Endothelial cell of umbilical vein (primary cell): ENCODE measurements around the gene GNAO1. TPM values are rescaled to one million over a fixed set of nuclear protein-coding genes. Genes with fewer than 3 reads are reported as not detected.

Experiments used
- BruUV-seq: library from RNA; stranded (reverse); fragments of 400-500 nt; replicated peaks from 2 replicates; lab custom pipeline; 2021; lab: Mats Ljungman, UMichigan
- CTCF ChIA-PET: fragments of 300-600, 350-600 bp; sonication (Branson Sonifier 250); formaldehyde crosslinking; loops from one replicate; lab custom pipeline; 2021; ENCODE audit warnings: antibody characterized with exemption, inconsistent platforms; lab: Charles Lee
- POLR2A ChIA-PET: fragments of 300-600, 350-600 bp; sonication (Branson Sonifier 250); formaldehyde crosslinking; loops from one replicate; lab custom pipeline; 2021; ENCODE audit warnings: antibody characterized with exemption, inconsistent platforms; lab: Charles Lee
- DNase-seq: peaks from one replicate; pipeline ENCODE4 v3.0.0-alpha.2; 2011; ENCODE audit warnings: low read depth, low spot score
- FAIRE-seq: peaks from 2 replicates; lab custom pipeline; 2011; peaks lifted over from hg19 to GRCh38; lab: Jason Lieb, UNC
- H2AFZ ChIP-seq: 2 replicates; pipeline ENCODE4 v1.6.0; 2012; ENCODE audit warnings: low read depth, low read length, control low read depth, inconsistent platforms
- H3K27ac ChIP-seq: 2 replicates; pipeline ENCODE4 v1.5.1; 2011; ENCODE audit warnings: low read depth, mild to moderate bottlenecking, control low read depth, low read length, moderate library complexity; ENCODE audit not compliant: insufficient read depth
- H3K27me3 ChIP-seq, 2 experiments: 2 replicates each; pipeline versions ENCODE4 v1.6.0 to v1.6.1; 2011; ENCODE audit warnings: low read length in 2 of 2, mixed read lengths in 1 of 2; ENCODE audit not compliant: control insufficient read depth in 2 of 2, insufficient read depth in 2 of 2
- H3K36me3 ChIP-seq, 2 experiments: 2 replicates in 1 of 2; 3 replicates in 1 of 2; pipeline ENCODE4 v1.5.1; 2011; ENCODE audit warnings: low read length in 2 of 2, mild to moderate bottlenecking in 1 of 2, moderate library complexity in 1 of 2; ENCODE audit not compliant: control insufficient read depth in 2 of 2, insufficient read depth in 2 of 2; ENCODE audit errors: extremely low read depth in 1 of 2
- H3K4me1 ChIP-seq: 3 replicates; pipeline ENCODE4 v1.5.1; 2011; ENCODE audit warnings: mild to moderate bottlenecking, low read length; ENCODE audit not compliant: control insufficient read depth, insufficient read depth; ENCODE audit errors: extremely low read depth
- H3K4me2 ChIP-seq: 2 replicates; pipeline ENCODE4 v1.6.1; 2011; ENCODE audit warnings: low read length, control low read depth, mixed read lengths; ENCODE audit not compliant: insufficient read depth
- H3K4me3 ChIP-seq, 3 experiments: fragments of 200-600 bp in 1 of 3; sonication (generic), shearing (Covaris generic) in 1 of 3; replicated peaks in 1 of 3; 2 replicates each; pipeline ENCODE4 v1.5.1; 2011 to 2016; ENCODE audit warnings: control low read depth in 3 of 3, low read length in 3 of 3, mild to moderate bottlenecking in 2 of 3, inconsistent platforms in 1 of 3, low read depth in 1 of 3, moderate library complexity in 1 of 3; ENCODE audit not compliant: insufficient read depth in 1 of 3
- H3K79me2 ChIP-seq: 2 replicates; pipeline ENCODE4 v1.6.0; 2012; ENCODE audit warnings: low read length, inconsistent platforms; ENCODE audit not compliant: control insufficient read depth, insufficient read depth
- H3K9ac ChIP-seq: replicated peaks from 2 replicates; pipeline ENCODE3; 2011; ENCODE audit warnings: low read length, control low read depth; ENCODE audit not compliant: insufficient read depth; ENCODE audit errors: extremely low read depth
- H3K9me1 ChIP-seq: replicated peaks from 3 replicates; pipeline ENCODE4 v1.6.0; 2011; ENCODE audit warnings: mild to moderate bottlenecking, low read length; ENCODE audit not compliant: control insufficient read depth, insufficient read depth; ENCODE audit errors: extremely low read depth
- H3K9me3 ChIP-seq: replicated peaks from 2 replicates; pipeline ENCODE4 v1.5.1; 2012; ENCODE audit warnings: low read length, inconsistent platforms; ENCODE audit not compliant: control insufficient read depth, insufficient read depth
- H4K20me1 ChIP-seq: replicated peaks from 2 replicates; pipeline ENCODE3; 2011; ENCODE audit warnings: mild to moderate bottlenecking, low read length; ENCODE audit not compliant: control insufficient read depth, insufficient read depth; ENCODE audit errors: extremely low read depth
- EZH2 ChIP-seq: IDR thresholded peaks from 2 replicates; pipeline ENCODE4 v1.6.1; 2012; ENCODE audit warnings: borderline replicate concordance, low read depth, mild to moderate bottlenecking, moderate library complexity, low read length, inconsistent platforms; ENCODE audit not compliant: severe bottlenecking
- FOS ChIP-seq: IDR thresholded peaks from 2 replicates; pipeline ENCODE4 v1.6.1; 2011; ENCODE audit warnings: mild to moderate bottlenecking, low read length, moderate library complexity, borderline replicate concordance; ENCODE audit not compliant: insufficient read depth
- GATA2 ChIP-seq: IDR thresholded peaks from 2 replicates; pipeline ENCODE4 v1.7.0; 2011; ENCODE audit warnings: low read depth, mild to moderate bottlenecking, moderate library complexity, mixed read lengths, low read length; ENCODE audit not compliant: insufficient read length, insufficient read depth
- JUN ChIP-seq: IDR thresholded peaks from 2 replicates; pipeline ENCODE4 v1.6.1; 2011; ENCODE audit warnings: borderline replicate concordance, low read depth; ENCODE audit not compliant: insufficient read length, insufficient read depth
- MAX ChIP-seq: IDR thresholded peaks from 2 replicates; pipeline ENCODE4 v1.6.1; 2011; ENCODE audit not compliant: insufficient read depth, insufficient read length
- MYC ChIP-seq: IDR thresholded peaks from one replicate; pipeline ENCODE4 v1.6.1; 2011; ENCODE audit warnings: mild to moderate bottlenecking, low read depth, low read length
- POLR2A ChIP-seq: IDR thresholded peaks from 2 replicates; pipeline ENCODE4 v1.6.1; 2012; ENCODE audit warnings: low read depth, mild to moderate bottlenecking, control low read depth, low read length
- POLR2AphosphoS5 ChIP-seq: IDR thresholded peaks from 2 replicates; pipeline ENCODE4 v1.6.1; 2012; ENCODE audit warnings: low read depth, mild to moderate bottlenecking, control low read depth, low read length, moderate library complexity; ENCODE audit not compliant: insufficient read depth
- dilution Hi-C: fragments of 300-500 bp; cut with MboI; formaldehyde crosslinking; loops from one replicate; pipeline ENCODE4 v1.15.0; 2019; ENCODE audit warnings: low sequenced_read_pairs; ENCODE audit not compliant: extremely low pct_ligation_motif_present
- intact Hi-C: fragments of 100-400 bp; cut with micrococcal nuclease; formaldehyde crosslinking; loops from one replicate; pipeline ENCODE4 v1.10.0; 2022
- polyA plus RNA-seq, 4 experiments: library from polyadenylated mRNA; depleted of rRNA in 3 of 4; stranded (reverse) in 3 of 4; unstranded in 1 of 4; fragments of >200 nt; gene quantifications; 2 replicates each; pipeline versions ENCODE4 v1.2.1 to v1.2.3, GENCODE V29; 2011 to 2012; ENCODE audit warnings: missing spikeins in 1 of 4
- total RNA-seq: library from RNA; stranded (reverse); gene quantifications from 2 replicates; pipeline ENCODE4 v1.2.3, GENCODE V29; 2021
- TF ChIP-seq, protein P1 (sequence below), 2 donors: IDR thresholded peaks; 1 replicate in 1 of 2; 2 replicates in 1 of 2; pipeline ENCODE4 v1.5.1; 2011; ENCODE audit warnings: low read length in 2 of 2, mild to moderate bottlenecking in 2 of 2, moderate library complexity in 2 of 2, control low read depth in 1 of 2, inconsistent platforms in 1 of 2, low read depth in 1 of 2; ENCODE audit not compliant: insufficient read depth in 1 of 2; ENCODE audit errors: extremely low read depth in 1 of 2

GNAO1 gene
- total and polyA plus RNA-seq, 2 donors (not counting 3 experiments of a cell fraction or from before 2014, with no cell fraction given): not detected

DNA sequence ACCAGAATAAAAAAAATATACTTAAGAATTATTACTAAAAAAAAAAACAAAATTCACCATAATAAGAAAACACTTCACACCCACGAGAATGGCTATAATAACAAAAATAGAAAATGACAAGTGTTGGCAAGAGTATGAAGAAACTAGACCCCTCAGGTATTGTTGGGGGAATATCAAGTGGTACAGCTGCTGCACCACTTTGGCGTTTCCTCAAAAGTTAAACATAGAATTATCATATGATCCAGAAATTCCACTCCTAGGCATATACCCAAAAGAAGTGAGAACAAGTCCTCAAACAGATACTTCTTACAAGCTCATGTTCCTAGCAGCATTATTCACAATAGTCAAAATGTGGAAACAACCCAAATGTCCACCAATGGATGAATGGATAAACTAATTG is 207.8 kb downstream of the GNAO1 start:
- ChIA-PET CTCF (no interaction called here), POLR2A (no interaction called here)
- DNase-seq (no peak), FAIRE-seq (no peak)
- H4K20me1 ChIP-seq: no peaks in the 10 kb centered on the region
- no peak overlapping the region for H3K27ac ChIP-seq
- H3K9ac ChIP-seq: no peak overlapping the region
- H3K4me1 ChIP-seq: no peaks in the 10 kb centered on the region
- no peak overlapping the region for H3K4me2 ChIP-seq
- intact Hi-C loops: no loop called here
- BruUV-seq: no TSS peak
- no peaks in the 10 kb centered on the region for H3K9me1 ChIP-seq
- no peaks in the 10 kb centered on the region for H3K27me3 ChIP-seq
- TF ChIP-seq, protein P1, sequence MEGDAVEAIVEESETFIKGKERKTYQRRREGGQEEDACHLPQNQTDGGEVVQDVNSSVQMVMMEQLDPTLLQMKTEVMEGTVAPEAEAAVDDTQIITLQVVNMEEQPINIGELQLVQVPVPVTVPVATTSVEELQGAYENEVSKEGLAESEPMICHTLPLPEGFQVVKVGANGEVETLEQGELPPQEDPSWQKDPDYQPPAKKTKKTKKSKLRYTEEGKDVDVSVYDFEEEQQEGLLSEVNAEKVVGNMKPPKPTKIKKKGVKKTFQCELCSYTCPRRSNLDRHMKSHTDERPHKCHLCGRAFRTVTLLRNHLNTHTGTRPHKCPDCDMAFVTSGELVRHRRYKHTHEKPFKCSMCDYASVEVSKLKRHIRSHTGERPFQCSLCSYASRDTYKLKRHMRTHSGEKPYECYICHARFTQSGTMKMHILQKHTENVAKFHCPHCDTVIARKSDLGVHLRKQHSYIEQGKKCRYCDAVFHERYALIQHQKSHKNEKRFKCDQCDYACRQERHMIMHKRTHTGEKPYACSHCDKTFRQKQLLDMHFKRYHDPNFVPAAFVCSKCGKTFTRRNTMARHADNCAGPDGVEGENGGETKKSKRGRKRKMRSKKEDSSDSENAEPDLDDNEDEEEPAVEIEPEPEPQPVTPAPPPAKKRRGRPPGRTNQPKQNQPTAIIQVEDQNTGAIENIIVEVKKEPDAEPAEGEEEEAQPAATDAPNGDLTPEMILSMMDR (IDR thresholded peaks at IDR 0.05; ENCODE audit: extremely low read depth in 1 of 2, insufficient read depth in 1 of 2, low read depth in 1 of 2, low read length in 2 of 2): no peak
- TF ChIP-seq POLR2AphosphoS5: no peak
- no peak for TF ChIP-seq MYC
- TF ChIP-seq POLR2A: no peak
- no peak for TF ChIP-seq MAX
- TF ChIP-seq FOS: no peak
- TF ChIP-seq JUN: no peak
- no peak for TF ChIP-seq GATA2
- TF ChIP-seq EZH2: no peak
- peaks cover 9 to 12% of the 10 kb centered on the region in 2 experiments for H3K36me3 ChIP-seq
- no peak overlapping the region for H3K4me3 ChIP-seq
- H3K79me2 ChIP-seq: no peaks in the 10 kb centered on the region
- H3K9me3 ChIP-seq: no peaks in the 10 kb centered on the region
- H2AFZ ChIP-seq: no peak overlapping the region
- dilution Hi-C loops: no loop called here
